Heart left ventricle (tissue), 13 donors: Measurements from ENCODE around the gene SLC12A4.

Source experiments
- POLR2A ChIP-seq, 2 donors: fragments of 450-650 bp; IDR thresholded peaks; one replicate each; pipeline ENCODE4 v1.6.1; 2017; ENCODE audit warnings: antibody characterized with exemption in 2 of 2, mild to moderate bottlenecking in 2 of 2, moderate library complexity in 2 of 2
- TF ChIP-seq, protein P1 (sequence below), 12 donors: fragments of 200-600 bp; sonication (generic) in 4 of 12; IDR thresholded peaks; one replicate each; pipeline versions ENCODE4 v1.5.0 to v1.8.0; 2018 to 2022; ENCODE audit warnings: antibody characterized with exemption in 12 of 12, mild to moderate bottlenecking in 5 of 12
- donor health status: ischemic (EF 13 %, LVEDD 7.1; RV severe dilation, severe dysfunction).
- donor health status: DM: no; HTN: yes; CAD: no.
- donor health status: DM: no; HTN: no; CAD: no.
- donor health status: ischemic (EF 25% LVEDD 6.9; RV normal size, moderate dysfunction).
- donor health status: ischemic (EF 25% LVEDD 5.7; RV mildly dilated, moderate dysfunction).
- donor health status: ischemic (EF 35%, LVEDD 5.7; RV mildly dilated, moderate dysfunction).
- donor health status: nonischemic (EF 11% LVEDD 7.7; RV severe dilation, severe dysfunction).
- donor health status: DM: yes; HTN: yes; CAD: no.
- donor health status: PGD.
- donor health status: ischemic (EF 29% LVEDD 5.4; RV normal size, mild dysfunction).
- donor health status: nonischemic (EF 23%, LVEDD 6.1; RV moderate dilation, normal function).

DNA sequence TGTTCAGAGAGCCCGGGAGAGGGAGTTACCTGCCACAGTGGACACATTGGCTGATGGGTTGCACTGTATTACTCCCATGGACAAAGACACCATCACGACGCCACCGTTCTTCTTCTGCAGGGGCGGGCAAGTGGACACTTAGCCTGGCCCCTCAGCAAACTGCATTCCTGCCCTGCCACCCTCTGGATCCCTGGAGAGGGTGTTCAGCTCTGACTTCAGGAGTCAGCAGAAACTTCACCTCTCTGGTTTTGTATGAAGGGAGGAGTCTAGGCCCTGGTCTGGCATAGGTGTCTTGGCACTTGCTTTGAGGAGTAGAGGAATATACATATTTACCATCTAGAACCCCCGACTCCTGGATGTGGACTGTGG lies 21.6 kb upstream of the SLC12A4 start:
- TF ChIP-seq, protein P1, sequence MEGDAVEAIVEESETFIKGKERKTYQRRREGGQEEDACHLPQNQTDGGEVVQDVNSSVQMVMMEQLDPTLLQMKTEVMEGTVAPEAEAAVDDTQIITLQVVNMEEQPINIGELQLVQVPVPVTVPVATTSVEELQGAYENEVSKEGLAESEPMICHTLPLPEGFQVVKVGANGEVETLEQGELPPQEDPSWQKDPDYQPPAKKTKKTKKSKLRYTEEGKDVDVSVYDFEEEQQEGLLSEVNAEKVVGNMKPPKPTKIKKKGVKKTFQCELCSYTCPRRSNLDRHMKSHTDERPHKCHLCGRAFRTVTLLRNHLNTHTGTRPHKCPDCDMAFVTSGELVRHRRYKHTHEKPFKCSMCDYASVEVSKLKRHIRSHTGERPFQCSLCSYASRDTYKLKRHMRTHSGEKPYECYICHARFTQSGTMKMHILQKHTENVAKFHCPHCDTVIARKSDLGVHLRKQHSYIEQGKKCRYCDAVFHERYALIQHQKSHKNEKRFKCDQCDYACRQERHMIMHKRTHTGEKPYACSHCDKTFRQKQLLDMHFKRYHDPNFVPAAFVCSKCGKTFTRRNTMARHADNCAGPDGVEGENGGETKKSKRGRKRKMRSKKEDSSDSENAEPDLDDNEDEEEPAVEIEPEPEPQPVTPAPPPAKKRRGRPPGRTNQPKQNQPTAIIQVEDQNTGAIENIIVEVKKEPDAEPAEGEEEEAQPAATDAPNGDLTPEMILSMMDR (IDR thresholded peaks at IDR 0.05) = no peak
- TF ChIP-seq POLR2A (IDR thresholded peaks at IDR 0.05) = no peak
